GM23338 (cell line): ENCODE results near the gene SAMD13. TPM values are rescaled to one million over a fixed set of nuclear protein-coding genes. Genes with fewer than 3 reads are reported as not detected.

Experiments used
- ATAC-seq: fragments of 200-7000 bp; cut with Tn5 transposase; 3 replicates; pipeline ENCODE4 v1.9.1; 2020
- DNase-seq: peaks from one replicate; pipeline ENCODE4 v3.0.0-alpha.2; 2015; ENCODE audit warnings: low spot score
- H2AFZ ChIP-seq: fragments of 200-600 bp; sonication (generic); 2 replicates; pipeline ENCODE4 v1.8.0; 2016; ENCODE audit warnings: antibody characterized with exemption, mild to moderate bottlenecking, moderate library complexity
- H3F3A ChIP-seq: fragments of 200-600 bp; sonication (generic); replicated peaks from 2 replicates; pipeline ENCODE4 v1.8.0; 2017; ENCODE audit warnings: antibody characterized with exemption, mixed run types, low read depth
- H3K27ac ChIP-seq: fragments of 200-600 bp; sonication (generic); 2 replicates; pipeline ENCODE4 v1.6.1; 2016; ENCODE audit warnings: low read depth
- H3K27me3 ChIP-seq: fragments of 200-600 bp; sonication (generic); 2 replicates; pipeline ENCODE4 v1.8.0; 2016; ENCODE audit warnings: mild to moderate bottlenecking, mixed run types, moderate library complexity; ENCODE audit not compliant: insufficient read depth
- H3K36me3 ChIP-seq: fragments of 200-600 bp; sonication (generic); 2 replicates; pipeline ENCODE4 v1.8.0; 2016; ENCODE audit warnings: mild to moderate bottlenecking; ENCODE audit not compliant: insufficient read depth
- H3K4me1 ChIP-seq: fragments of 200-600 bp; sonication (generic); 2 replicates; pipeline ENCODE4 v1.8.0; 2016; ENCODE audit warnings: mild to moderate bottlenecking, moderate library complexity; ENCODE audit not compliant: insufficient read depth
- H3K4me2 ChIP-seq: fragments of 200-600 bp; sonication (generic); 2 replicates; pipeline ENCODE4 v1.7.1; 2017; ENCODE audit warnings: mixed run types
- H3K4me3 ChIP-seq: fragments of 200-600 bp; sonication (generic); 2 replicates; pipeline ENCODE4 v1.6.1; 2016; ENCODE audit warnings: mixed run types
- H3K79me2 ChIP-seq: fragments of 200-600 bp; sonication (generic); replicated peaks from 2 replicates; pipeline ENCODE4 v1.8.0; 2017; ENCODE audit warnings: mild to moderate bottlenecking; ENCODE audit not compliant: insufficient read depth
- H3K9me2 ChIP-seq: fragments of 200-600 bp; sonication (generic); 2 replicates; pipeline ENCODE4 v1.8.0; 2017; ENCODE audit not compliant: insufficient read depth
- H4K20me1 ChIP-seq: fragments of 200-600 bp; sonication (generic); replicated peaks from 2 replicates; pipeline ENCODE4 v1.8.0; 2017; ENCODE audit warnings: mild to moderate bottlenecking; ENCODE audit not compliant: insufficient read depth
- H3K27ac Mint-ChIP-seq: 2 replicates; pipeline ENCODE4 v1.8.0; 2020; ENCODE audit warnings: inconsistent platforms, mild to moderate bottlenecking, moderate library complexity, mixed read lengths
- H3K27me3 Mint-ChIP-seq: 3 replicates; pipeline ENCODE4 v1.8.0; 2022; ENCODE audit warnings: low read depth, mild to moderate bottlenecking, moderate library complexity, mixed read lengths, inconsistent platforms; ENCODE audit not compliant: insufficient read depth, poor library complexity
- H3K36me3 Mint-ChIP-seq: 3 replicates; pipeline ENCODE4 v1.8.0; 2021; ENCODE audit warnings: low read depth, mild to moderate bottlenecking, inconsistent platforms, moderate library complexity, mixed read lengths
- H3K4me1 Mint-ChIP-seq: 3 replicates; pipeline ENCODE4 v1.8.0; 2020; ENCODE audit warnings: mild to moderate bottlenecking, inconsistent platforms, mixed read lengths
- H3K4me3 Mint-ChIP-seq: 3 replicates; pipeline ENCODE4 v1.8.0; 2021; ENCODE audit warnings: moderate library complexity, mild to moderate bottlenecking, inconsistent platforms, mixed read lengths
- H3K9me3 Mint-ChIP-seq: 3 replicates; pipeline ENCODE4 v1.8.0; 2020; ENCODE audit warnings: moderate library complexity, mild to moderate bottlenecking, inconsistent platforms, mixed read lengths
- CREB1 ChIP-seq: fragments of 250-450 bp; sonication (Bioruptor Pico); IDR thresholded peaks from 2 replicates; pipeline ENCODE4 v1.5.0; 2020; ENCODE audit warnings: low read depth, mild to moderate bottlenecking, moderate library complexity
- EZH2 ChIP-seq: fragments of 200-600 bp; sonication (generic); IDR thresholded peaks from one replicate; pipeline ENCODE4 v1.8.0; 2017; ENCODE audit warnings: antibody characterized with exemption, mild to moderate bottlenecking, low read depth; ENCODE audit not compliant: unreplicated experiment
- EZH2phosphoT487 ChIP-seq: fragments of 200-600 bp; sonication (generic); IDR thresholded peaks from one replicate; pipeline ENCODE4 v1.8.1; 2018; ENCODE audit warnings: antibody characterized with exemption; ENCODE audit not compliant: unreplicated experiment
- JUNB ChIP-seq: IDR thresholded peaks from one replicate; pipeline ENCODE4 v1.6.1; 2016; ENCODE audit warnings: antibody characterized with exemption; ENCODE audit not compliant: unreplicated experiment
- NANOG ChIP-seq: IDR thresholded peaks from 2 replicates; pipeline ENCODE4 v1.6.1; 2016; ENCODE audit warnings: antibody characterized with exemption, borderline replicate concordance
- POLR2AphosphoS5 ChIP-seq: IDR thresholded peaks from 2 replicates; pipeline ENCODE4 v1.6.1; 2016; ENCODE audit warnings: antibody characterized with exemption, low read depth
- STAT1 ChIP-seq: IDR thresholded peaks from one replicate; pipeline ENCODE4 v1.6.1; 2016; ENCODE audit warnings: antibody characterized with exemption; ENCODE audit not compliant: unreplicated experiment
- ZNF114 ChIP-seq: fragments of 250-450 bp; sonication (Bioruptor Pico); IDR thresholded peaks from 2 replicates; pipeline ENCODE4 v1.5.0; 2020; ENCODE audit warnings: mild to moderate bottlenecking, moderate library complexity
- ZNF331 ChIP-seq: fragments of 250-450 bp; sonication (Bioruptor Pico); IDR thresholded peaks from 2 replicates; pipeline ENCODE4 v1.5.0; 2020; ENCODE audit warnings: low read depth, mild to moderate bottlenecking, moderate library complexity
- polyA plus RNA-seq: library from polyadenylated mRNA; unstranded; fragments of >200 nt; fragmentation: Nextera tagmentation; extraction: Ambion mirVana; gene quantifications from 2 replicates; pipeline ENCODE4 v1.2.1, GENCODE V29; 2016
- total RNA-seq: library from RNA; depleted of rRNA; stranded (reverse); fragments of >200 nt; shearing (Covaris generic); gene quantifications from 2 replicates; pipeline ENCODE4 v1.2.3, GENCODE V29; 2014
- TF ChIP-seq, protein P1 (sequence below), 2 experiments: fragments of 200-600 bp in 1 of 2; sonication (generic) in 1 of 2; conservative IDR thresholded peaks; 2 replicates each; pipeline versions ENCODE4 v1.5.1 to v1.6.1; 2016 to 2017; ENCODE audit warnings: antibody characterized with exemption in 2 of 2, low read depth in 2 of 2, mild to moderate bottlenecking in 2 of 2, moderate library complexity in 1 of 2
- TF ChIP-seq, protein P2 (sequence below): IDR thresholded peaks from 2 replicates; pipeline ENCODE4 v1.6.1; 2016; ENCODE audit warnings: antibody characterized with exemption
- TF ChIP-seq, protein P3 (sequence below): fragments of 250-450 bp; sonication (Bioruptor Pico); IDR thresholded peaks from 2 replicates; pipeline ENCODE4 v1.5.0; 2020; ENCODE audit warnings: mild to moderate bottlenecking, moderate library complexity
- TF ChIP-seq, protein P4 (sequence below): IDR thresholded peaks from one replicate; pipeline ENCODE4 v1.6.1; 2018; ENCODE audit warnings: antibody characterized with exemption; ENCODE audit not compliant: unreplicated experiment

The SAMD13 gene
- total and polyA plus RNA-seq, 2 experiments from 2014 or later: 2.5 to 3.6 TPM

DNA sequence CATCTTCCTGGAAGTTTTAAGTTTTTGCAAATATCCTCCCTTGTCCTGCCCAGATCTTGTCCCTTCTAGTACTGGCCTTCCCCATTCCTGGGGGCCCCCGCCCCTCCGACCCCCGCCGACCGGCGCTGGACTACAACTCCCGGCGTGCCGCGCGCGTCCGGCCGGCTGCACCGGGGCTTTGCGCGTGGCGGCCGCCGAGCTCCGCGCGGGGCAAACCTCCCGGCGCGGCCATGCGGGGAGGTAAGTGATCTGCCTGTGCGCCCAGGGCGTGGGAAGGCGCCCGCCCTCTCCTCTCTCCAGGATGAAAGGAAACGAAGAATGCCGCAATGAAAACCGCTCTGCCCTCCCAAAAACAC, 3.2 kb upstream of the SAMD13 start:
- H3K27me3 ChIP-seq: no peaks in the 10 kb centered on the region
- H3K9me2 ChIP-seq: no peaks in the 10 kb centered on the region
- no peaks in the 10 kb centered on the region for H4K20me1 ChIP-seq
- DNase-seq: peak; percentile 49
- Mint-ChIP-seq H3K4me3 (peak overlapping the region; percentile 89), H3K27ac (no peak overlapping the region), H3K4me1 (peaks cover 34% of the 10 kb centered on the region), H3K36me3 (no peaks in the 10 kb centered on the region; the same call in 1 of the 3 replicates), H3K9me3 (no peaks in the 10 kb centered on the region; the same call in 2 of the 3 replicates), H3K27me3 (peaks cover 2% of the 10 kb centered on the region)
- H2AFZ ChIP-seq: peak overlapping the region; percentile 98
- peak overlapping the region; percentile 83 for H3K4me2 ChIP-seq
- no peaks in the 10 kb centered on the region; the same call in 1 of the 2 replicates for H3K36me3 ChIP-seq
- peak overlapping the region; percentile 97 for H3K4me3 ChIP-seq
- H3F3A ChIP-seq: no peaks in the 10 kb centered on the region
- no peak overlapping the region for H3K27ac ChIP-seq
- H3K4me1 ChIP-seq: peaks cover 37% of the 10 kb centered on the region
- no peaks in the 10 kb centered on the region for H3K79me2 ChIP-seq
- ATAC-seq: peak; percentile 81
- TF ChIP-seq JUNB (no peak), EZH2phosphoT487 (no peak), NANOG (no peak), CREB1 (CRISPR knock-in tag) (no peak), ZNF114 (CRISPR knock-in tag) (no peak), EZH2 (no peak), POLR2AphosphoS5 (no peak; the same call in 1 of the 2 replicates), STAT1 (no peak), ZNF331 (CRISPR knock-in tag) (no peak)
- TF ChIP-seq, protein P1, sequence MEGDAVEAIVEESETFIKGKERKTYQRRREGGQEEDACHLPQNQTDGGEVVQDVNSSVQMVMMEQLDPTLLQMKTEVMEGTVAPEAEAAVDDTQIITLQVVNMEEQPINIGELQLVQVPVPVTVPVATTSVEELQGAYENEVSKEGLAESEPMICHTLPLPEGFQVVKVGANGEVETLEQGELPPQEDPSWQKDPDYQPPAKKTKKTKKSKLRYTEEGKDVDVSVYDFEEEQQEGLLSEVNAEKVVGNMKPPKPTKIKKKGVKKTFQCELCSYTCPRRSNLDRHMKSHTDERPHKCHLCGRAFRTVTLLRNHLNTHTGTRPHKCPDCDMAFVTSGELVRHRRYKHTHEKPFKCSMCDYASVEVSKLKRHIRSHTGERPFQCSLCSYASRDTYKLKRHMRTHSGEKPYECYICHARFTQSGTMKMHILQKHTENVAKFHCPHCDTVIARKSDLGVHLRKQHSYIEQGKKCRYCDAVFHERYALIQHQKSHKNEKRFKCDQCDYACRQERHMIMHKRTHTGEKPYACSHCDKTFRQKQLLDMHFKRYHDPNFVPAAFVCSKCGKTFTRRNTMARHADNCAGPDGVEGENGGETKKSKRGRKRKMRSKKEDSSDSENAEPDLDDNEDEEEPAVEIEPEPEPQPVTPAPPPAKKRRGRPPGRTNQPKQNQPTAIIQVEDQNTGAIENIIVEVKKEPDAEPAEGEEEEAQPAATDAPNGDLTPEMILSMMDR (conservative IDR thresholded peaks at IDR 0.05; ENCODE audit: low read depth in 2 of 2): no peak
- TF ChIP-seq, protein P2, sequence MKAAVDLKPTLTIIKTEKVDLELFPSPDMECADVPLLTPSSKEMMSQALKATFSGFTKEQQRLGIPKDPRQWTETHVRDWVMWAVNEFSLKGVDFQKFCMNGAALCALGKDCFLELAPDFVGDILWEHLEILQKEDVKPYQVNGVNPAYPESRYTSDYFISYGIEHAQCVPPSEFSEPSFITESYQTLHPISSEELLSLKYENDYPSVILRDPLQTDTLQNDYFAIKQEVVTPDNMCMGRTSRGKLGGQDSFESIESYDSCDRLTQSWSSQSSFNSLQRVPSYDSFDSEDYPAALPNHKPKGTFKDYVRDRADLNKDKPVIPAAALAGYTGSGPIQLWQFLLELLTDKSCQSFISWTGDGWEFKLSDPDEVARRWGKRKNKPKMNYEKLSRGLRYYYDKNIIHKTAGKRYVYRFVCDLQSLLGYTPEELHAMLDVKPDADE: no peak
- TF ChIP-seq, protein P3, sequence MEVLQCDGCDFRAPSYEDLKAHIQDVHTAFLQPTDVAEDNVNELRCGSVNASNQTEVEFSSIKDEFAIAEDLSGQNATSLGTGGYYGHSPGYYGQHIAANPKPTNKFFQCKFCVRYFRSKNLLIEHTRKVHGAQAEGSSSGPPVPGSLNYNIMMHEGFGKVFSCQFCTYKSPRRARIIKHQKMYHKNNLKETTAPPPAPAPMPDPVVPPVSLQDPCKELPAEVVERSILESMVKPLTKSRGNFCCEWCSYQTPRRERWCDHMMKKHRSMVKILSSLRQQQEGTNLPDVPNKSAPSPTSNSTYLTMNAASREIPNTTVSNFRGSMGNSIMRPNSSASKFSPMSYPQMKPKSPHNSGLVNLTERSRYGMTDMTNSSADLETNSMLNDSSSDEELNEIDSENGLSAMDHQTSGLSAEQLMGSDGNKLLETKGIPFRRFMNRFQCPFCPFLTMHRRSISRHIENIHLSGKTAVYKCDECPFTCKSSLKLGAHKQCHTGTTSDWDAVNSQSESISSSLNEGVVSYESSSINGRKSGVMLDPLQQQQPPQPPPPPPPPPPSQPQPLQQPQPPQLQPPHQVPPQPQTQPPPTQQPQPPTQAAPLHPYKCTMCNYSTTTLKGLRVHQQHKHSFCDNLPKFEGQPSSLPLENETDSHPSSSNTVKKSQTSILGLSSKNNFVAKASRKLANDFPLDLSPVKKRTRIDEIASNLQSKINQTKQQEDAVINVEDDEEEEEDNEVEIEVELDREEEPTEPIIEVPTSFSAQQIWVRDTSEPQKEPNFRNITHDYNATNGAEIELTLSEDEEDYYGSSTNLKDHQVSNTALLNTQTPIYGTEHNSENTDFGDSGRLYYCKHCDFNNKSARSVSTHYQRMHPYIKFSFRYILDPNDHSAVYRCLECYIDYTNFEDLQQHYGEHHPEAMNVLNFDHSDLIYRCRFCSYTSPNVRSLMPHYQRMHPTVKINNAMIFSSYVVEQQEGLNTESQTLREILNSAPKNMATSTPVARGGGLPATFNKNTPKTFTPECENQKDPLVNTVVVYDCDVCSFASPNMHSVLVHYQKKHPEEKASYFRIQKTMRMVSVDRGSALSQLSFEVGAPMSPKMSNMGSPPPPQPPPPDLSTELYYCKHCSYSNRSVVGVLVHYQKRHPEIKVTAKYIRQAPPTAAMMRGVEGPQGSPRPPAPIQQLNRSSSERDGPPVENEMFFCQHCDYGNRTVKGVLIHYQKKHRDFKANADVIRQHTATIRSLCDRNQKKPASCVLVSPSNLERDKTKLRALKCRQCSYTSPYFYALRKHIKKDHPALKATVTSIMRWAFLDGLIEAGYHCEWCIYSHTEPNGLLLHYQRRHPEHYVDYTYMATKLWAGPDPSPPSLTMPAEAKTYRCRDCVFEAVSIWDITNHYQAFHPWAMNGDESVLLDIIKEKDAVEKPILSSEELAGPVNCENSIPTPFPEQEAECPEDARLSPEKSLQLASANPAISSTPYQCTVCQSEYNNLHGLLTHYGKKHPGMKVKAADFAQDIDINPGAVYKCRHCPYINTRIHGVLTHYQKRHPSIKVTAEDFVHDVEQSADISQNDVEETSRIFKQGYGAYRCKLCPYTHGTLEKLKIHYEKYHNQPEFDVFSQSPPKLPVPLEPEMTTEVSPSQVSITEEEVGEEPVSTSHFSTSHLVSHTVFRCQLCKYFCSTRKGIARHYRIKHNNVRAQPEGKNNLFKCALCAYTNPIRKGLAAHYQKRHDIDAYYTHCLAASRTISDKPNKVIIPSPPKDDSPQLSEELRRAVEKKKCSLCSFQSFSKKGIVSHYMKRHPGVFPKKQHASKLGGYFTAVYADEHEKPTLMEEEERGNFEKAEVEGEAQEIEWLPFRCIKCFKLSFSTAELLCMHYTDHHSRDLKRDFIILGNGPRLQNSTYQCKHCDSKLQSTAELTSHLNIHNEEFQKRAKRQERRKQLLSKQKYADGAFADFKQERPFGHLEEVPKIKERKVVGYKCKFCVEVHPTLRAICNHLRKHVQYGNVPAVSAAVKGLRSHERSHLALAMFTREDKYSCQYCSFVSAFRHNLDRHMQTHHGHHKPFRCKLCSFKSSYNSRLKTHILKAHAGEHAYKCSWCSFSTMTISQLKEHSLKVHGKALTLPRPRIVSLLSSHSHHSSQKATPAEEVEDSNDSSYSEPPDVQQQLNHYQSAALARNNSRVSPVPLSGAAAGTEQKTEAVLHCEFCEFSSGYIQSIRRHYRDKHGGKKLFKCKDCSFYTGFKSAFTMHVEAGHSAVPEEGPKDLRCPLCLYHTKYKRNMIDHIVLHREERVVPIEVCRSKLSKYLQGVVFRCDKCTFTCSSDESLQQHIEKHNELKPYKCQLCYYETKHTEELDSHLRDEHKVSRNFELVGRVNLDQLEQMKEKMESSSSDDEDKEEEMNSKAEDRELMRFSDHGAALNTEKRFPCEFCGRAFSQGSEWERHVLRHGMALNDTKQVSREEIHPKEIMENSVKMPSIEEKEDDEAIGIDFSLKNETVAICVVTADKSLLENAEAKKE: no peak
- TF ChIP-seq, protein P4, sequence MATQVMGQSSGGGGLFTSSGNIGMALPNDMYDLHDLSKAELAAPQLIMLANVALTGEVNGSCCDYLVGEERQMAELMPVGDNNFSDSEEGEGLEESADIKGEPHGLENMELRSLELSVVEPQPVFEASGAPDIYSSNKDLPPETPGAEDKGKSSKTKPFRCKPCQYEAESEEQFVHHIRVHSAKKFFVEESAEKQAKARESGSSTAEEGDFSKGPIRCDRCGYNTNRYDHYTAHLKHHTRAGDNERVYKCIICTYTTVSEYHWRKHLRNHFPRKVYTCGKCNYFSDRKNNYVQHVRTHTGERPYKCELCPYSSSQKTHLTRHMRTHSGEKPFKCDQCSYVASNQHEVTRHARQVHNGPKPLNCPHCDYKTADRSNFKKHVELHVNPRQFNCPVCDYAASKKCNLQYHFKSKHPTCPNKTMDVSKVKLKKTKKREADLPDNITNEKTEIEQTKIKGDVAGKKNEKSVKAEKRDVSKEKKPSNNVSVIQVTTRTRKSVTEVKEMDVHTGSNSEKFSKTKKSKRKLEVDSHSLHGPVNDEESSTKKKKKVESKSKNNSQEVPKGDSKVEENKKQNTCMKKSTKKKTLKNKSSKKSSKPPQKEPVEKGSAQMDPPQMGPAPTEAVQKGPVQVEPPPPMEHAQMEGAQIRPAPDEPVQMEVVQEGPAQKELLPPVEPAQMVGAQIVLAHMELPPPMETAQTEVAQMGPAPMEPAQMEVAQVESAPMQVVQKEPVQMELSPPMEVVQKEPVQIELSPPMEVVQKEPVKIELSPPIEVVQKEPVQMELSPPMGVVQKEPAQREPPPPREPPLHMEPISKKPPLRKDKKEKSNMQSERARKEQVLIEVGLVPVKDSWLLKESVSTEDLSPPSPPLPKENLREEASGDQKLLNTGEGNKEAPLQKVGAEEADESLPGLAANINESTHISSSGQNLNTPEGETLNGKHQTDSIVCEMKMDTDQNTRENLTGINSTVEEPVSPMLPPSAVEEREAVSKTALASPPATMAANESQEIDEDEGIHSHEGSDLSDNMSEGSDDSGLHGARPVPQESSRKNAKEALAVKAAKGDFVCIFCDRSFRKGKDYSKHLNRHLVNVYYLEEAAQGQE: no peak
